ENCODE results near the gene SHC3. TPM values are rescaled to one million over a fixed set of nuclear protein-coding genes. Genes with fewer than 3 reads are reported as not detected.

Gene SHC3
- total RNA-seq, 2 experiments from 2014 or later, result not detected

DNA sequence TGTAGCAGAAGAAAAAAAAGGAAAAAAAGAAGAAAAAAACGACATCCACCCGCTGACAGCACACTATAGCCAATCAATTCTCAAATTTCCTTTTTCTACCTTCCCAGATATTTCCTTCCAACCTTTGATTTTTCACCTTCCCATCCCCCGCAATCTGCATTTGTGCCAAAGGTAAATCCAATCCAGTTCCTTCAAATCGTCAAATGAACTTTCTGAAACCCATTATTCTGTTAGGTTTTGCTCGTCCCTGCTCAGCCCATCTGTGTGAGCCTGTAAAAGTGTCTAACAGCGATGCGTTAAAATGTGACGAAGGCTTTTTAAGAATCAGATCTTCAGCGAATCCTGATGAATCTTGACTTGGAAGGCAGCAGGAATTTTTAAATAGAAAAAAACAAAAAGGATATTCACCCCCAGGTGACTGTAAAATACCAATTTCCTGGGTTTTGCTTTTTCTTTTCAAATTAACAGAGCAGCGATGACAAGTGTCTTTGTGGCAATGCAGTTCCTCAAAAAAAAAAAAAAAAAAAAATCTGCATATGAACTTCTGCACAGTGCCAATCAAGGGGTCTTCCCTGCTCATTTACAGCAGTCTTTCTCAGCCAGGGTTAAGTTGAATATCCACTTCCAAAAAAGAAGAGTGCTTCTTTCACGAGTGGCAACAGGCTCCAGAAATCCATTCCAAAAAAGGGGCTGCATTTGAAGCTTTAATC is 367 bp upstream of the SHC3 start:
- Mint-ChIP-seq H3K36me3 (peaks cover 2% of the 10 kb centered on the region), H3K4me1 (peaks cover 15% of the 10 kb centered on the region), H3K4me3 (peak overlapping the region; percentile 29), H3K27ac (no peak overlapping the region), H3K9me3 (ENCODE audit: low read depth) (no peaks in the 10 kb centered on the region), H3K27me3 (peaks cover 77% of the 10 kb centered on the region)
- DNase-seq (no peak), ATAC-seq (no peak)
- CTCF ChIA-PET, result no interaction called here

DNA sequence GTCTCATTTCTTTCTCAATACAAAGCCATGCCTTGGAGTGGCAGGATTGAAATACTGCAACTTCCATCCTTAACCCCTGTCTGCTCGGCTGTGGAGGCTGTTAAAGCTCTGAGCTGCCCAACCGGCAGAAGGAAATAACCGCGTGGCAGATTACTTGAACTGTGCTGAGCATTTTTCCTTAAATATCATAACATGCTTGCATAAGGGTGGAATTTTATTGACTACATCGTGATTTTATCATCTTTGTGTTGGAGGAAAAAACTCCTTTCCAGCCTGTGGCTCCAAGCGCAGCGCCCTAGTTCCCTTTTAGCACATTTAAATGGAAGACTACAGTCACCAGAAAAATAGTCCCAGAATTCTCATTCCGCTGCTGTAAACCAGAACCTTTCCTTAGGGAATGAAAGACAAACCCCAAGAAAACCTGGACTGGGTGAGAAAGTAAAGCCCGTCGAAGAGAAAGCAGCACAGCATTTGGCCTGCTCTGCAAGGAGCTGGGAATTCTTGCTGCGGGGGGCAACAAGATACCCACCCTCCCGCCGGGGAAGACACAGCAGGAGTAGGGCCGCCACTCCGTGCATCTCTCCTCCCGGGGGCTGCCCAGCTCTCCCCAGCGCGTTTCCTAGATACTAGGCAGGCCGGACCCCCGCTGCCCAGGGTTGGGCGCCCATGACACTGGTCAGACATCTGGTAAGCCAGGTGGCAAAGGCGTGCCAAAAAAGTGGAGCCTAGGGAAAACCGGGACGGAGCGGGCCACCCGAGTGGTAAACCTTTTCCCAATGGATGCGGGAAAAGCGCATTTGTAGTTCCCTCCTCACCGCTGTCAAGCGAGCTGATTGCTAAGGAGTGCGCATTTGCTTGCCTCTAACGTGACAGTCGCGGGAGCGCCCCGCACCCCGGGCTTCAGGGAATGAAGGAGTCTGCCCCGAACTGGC is 1.3 kb downstream of the SHC3 start:
- ATAC-seq, result no peak
- Mint-ChIP-seq H3K27ac (no peak overlapping the region), H3K4me3 (no peak overlapping the region)

GRCh38 chr9:89175828-89176261 is 2.8 kb downstream of the SHC3 start:
- CTCF ChIA-PET, result no interaction called here
- ATAC-seq (no peak), DNase-seq (no peak)
- peaks cover 2% of the 10 kb centered on the region for H3K36me3 Mint-ChIP-seq
- no peaks in the 10 kb centered on the region for H3K9me3 Mint-ChIP-seq (ENCODE audit: low read depth)
- peaks cover 15% of the 10 kb centered on the region for H3K4me1 Mint-ChIP-seq
- H3K27ac Mint-ChIP-seq, result no peak overlapping the region
- peaks cover 70% of the 10 kb centered on the region for H3K27me3 Mint-ChIP-seq
- no peak overlapping the region for H3K4me3 Mint-ChIP-seq

More for the DNA sequence above, 1.3 kb downstream of the SHC3 start:
- Mint-ChIP-seq H3K27me3 (peaks cover 79% of the 10 kb centered on the region), H3K36me3 (peaks cover 2% of the 10 kb centered on the region), H3K4me1 (peaks cover 15% of the 10 kb centered on the region), H3K9me3 (ENCODE audit: low read depth) (no peaks in the 10 kb centered on the region)
- CTCF ChIA-PET, result no interaction called here
- no peak for DNase-seq

DNA sequence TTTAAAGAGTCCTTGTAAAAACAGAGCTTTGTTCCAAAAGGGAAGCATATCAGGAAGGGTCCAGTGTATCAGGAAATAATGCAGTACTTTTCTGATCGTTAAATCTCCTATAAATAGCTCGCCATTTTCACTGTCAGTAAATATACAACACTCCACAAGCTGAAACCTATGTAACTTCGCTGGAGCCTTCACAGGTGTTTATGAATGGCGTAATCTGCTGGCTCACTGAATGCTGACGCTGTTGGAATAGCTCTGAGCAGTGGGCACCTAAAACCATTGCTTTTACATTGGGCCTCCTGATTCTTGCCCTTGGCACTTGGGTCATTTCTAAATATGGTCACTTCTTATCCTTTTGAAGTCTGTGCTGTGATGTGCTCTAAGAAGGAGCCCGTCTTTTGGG is 4.3 kb downstream of the SHC3 start:
- CTCF ChIA-PET, result interaction anchor here (1.4 kb wide), 1 partner anchor 104 kb away, joined by 5 read pairs; no protein-coding TSS in a partner anchor
- no peak for ATAC-seq
- Mint-ChIP-seq H3K9me3 (ENCODE audit: low read depth) (no peaks in the 10 kb centered on the region), H3K27me3 (peaks cover 55% of the 10 kb centered on the region), H3K4me1 (peaks cover 6% of the 10 kb centered on the region), H3K27ac (no peak overlapping the region), H3K36me3 (peaks cover 2% of the 10 kb centered on the region), H3K4me3 (no peak overlapping the region)
- DNase-seq, result no peak

DNA sequence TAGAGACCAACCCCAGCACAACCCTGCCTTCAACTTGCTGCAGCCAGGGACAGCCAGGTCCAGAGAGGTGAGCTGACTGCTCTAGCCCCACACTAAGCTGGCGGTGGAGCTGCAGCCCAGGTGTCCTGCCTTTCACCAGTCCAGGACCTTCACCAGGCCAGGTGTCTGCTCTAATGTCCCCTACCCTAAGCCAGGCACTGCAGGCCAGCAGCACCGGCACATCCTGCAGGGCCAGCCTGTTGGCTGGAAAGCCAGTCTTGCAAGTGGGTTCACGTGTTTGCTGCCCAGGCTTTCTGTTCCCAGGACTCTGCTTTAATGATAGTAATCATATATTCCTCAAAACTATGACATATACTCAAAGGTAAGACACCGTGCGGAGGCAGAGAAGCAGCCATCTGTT is 5.5 kb downstream of the SHC3 start:
- ATAC-seq (no peak), DNase-seq (no peak)
- H3K36me3 Mint-ChIP-seq, result no peaks in the 10 kb centered on the region
- H3K4me1 Mint-ChIP-seq, result no peaks in the 10 kb centered on the region
- no peaks in the 10 kb centered on the region for H3K9me3 Mint-ChIP-seq (ENCODE audit: low read depth)
- H3K27me3 Mint-ChIP-seq, result peaks cover 47% of the 10 kb centered on the region
- H3K27ac Mint-ChIP-seq, result no peak overlapping the region
- CTCF ChIA-PET, result interaction anchor here (0.6 kb wide), 1 partner anchor 22 kb away, joined by 3 read pairs; no protein-coding TSS in a partner anchor
- no peak overlapping the region for H3K4me3 Mint-ChIP-seq

DNA sequence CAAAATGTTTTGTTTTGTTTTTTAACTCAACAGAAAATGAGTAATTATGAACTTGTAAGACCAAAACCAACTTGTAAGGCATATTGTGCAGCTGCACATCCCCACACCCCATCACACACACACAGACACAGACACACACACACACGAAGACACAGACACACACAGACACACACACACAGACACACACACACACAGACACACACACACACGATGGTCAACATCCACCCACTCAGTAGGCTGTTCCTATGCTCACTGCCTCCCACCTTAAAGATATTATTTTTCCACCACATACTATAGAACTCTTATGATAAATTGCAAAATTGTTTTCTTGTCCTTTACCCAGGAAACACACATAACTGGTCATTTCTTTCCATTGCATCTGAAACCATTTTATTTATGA is 6.2 kb downstream of the SHC3 start:
- no peaks in the 10 kb centered on the region for H3K4me1 Mint-ChIP-seq
- no peaks in the 10 kb centered on the region for H3K36me3 Mint-ChIP-seq
- CTCF ChIA-PET, result no interaction called here
- DNase-seq (no peak), ATAC-seq (no peak)
- peaks cover 43% of the 10 kb centered on the region for H3K27me3 Mint-ChIP-seq
- H3K27ac Mint-ChIP-seq, result no peak overlapping the region
- no peak overlapping the region for H3K4me3 Mint-ChIP-seq
- H3K9me3 Mint-ChIP-seq (ENCODE audit: low read depth), result no peaks in the 10 kb centered on the region

DNA sequence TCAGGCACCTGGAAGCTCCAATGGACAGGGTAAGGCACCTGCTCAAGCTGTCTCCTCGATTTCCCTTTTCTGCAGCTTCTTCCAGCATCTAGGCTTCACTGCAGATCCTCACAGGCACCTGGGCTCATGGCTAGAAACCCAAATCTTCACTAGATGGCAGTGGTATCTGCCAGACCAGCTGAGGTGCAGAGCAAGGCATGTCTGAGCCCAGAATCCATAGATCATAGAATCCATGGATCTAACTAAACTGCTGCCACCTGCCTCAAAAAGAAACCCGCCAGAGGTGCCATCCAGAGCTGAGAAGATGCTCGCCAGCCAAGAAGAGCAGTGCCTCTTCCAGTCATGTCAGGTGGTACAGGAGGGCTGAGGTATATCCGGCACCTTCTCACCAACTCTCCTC is 6.9 kb downstream of the SHC3 start:
- CTCF ChIA-PET, result interaction anchor here (1.4 kb wide), 1 partner anchor 15 kb away, joined by 3 read pairs; no protein-coding TSS in a partner anchor
- Mint-ChIP-seq H3K4me3 (no peak overlapping the region), H3K36me3 (no peaks in the 10 kb centered on the region), H3K27ac (no peak overlapping the region), H3K27me3 (peaks cover 36% of the 10 kb centered on the region), H3K9me3 (ENCODE audit: low read depth) (no peaks in the 10 kb centered on the region), H3K4me1 (no peaks in the 10 kb centered on the region)
- DNase-seq (no peak), ATAC-seq (no peak)

DNA sequence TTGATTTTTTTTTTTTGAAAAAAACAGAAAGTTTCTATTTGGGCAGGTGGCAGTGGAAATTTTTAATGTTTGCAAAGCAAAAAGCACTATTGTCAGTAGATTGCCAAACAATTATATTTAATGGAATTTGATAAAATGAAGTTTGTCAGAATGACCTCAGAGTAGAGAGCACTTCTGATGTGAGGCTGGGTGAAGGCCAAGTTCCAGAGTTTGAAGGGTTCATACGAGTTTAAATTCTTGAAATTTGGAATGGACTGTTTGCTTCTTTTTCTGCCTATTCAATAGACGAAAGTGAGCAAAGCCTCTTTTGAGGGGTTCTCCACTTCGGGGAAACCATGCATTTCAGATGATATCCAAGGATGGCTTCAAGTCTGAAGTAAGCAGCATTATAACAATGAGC is 7.4 kb downstream of the SHC3 start:
- CTCF ChIA-PET, result interaction anchor here (1.4 kb wide), 1 partner anchor 14 kb away, joined by 3 read pairs; no protein-coding TSS in a partner anchor
- H3K36me3 Mint-ChIP-seq, result no peaks in the 10 kb centered on the region

GRCh38 chr9:89168901-89169813 is 9.5 kb downstream of the SHC3 start:
- Mint-ChIP-seq H3K27ac (no peak overlapping the region), H3K36me3 (no peaks in the 10 kb centered on the region), H3K4me3 (no peak overlapping the region), H3K27me3 (peaks cover 28% of the 10 kb centered on the region), H3K4me1 (no peaks in the 10 kb centered on the region), H3K9me3 (ENCODE audit: low read depth) (no peaks in the 10 kb centered on the region)
- ATAC-seq (no peak), DNase-seq (no peak)
- CTCF ChIA-PET, result no interaction called here

More for the DNA sequence above, 7.4 kb downstream of the SHC3 start:
- H3K4me1 Mint-ChIP-seq, result no peaks in the 10 kb centered on the region
- DNase-seq (no peak), ATAC-seq (no peak)
- peaks cover 32% of the 10 kb centered on the region for H3K27me3 Mint-ChIP-seq
- H3K27ac Mint-ChIP-seq, result no peak overlapping the region
- H3K4me3 Mint-ChIP-seq, result no peak overlapping the region
- no peaks in the 10 kb centered on the region for H3K9me3 Mint-ChIP-seq (ENCODE audit: low read depth)

- H3K36me3 Mint-ChIP-seq, result no peaks in the 10 kb centered on the region
- DNase-seq (no peak), ATAC-seq (no peak)
- H3K27ac Mint-ChIP-seq, result no peak overlapping the region
- CTCF ChIA-PET, result no interaction called here
- H3K4me3 Mint-ChIP-seq, result no peak overlapping the region
- no peaks in the 10 kb centered on the region for H3K4me1 Mint-ChIP-seq
- no peaks in the 10 kb centered on the region for H3K9me3 Mint-ChIP-seq (ENCODE audit: low read depth)
- peaks cover 24% of the 10 kb centered on the region for H3K27me3 Mint-ChIP-seq
These were observed 10.8 kb downstream of the SHC3 start for GRCh38 chr9:89167788-89168187.

- no peaks in the 10 kb centered on the region for H3K36me3 Mint-ChIP-seq
- H3K27ac Mint-ChIP-seq, result no peak overlapping the region
- no peaks in the 10 kb centered on the region for H3K9me3 Mint-ChIP-seq (ENCODE audit: low read depth)
- peaks cover 20% of the 10 kb centered on the region for H3K27me3 Mint-ChIP-seq
- DNase-seq, result no peak
- no peaks in the 10 kb centered on the region for H3K4me1 Mint-ChIP-seq
- CTCF ChIA-PET, result no interaction called here
- H3K4me3 Mint-ChIP-seq, result no peak overlapping the region
- ATAC-seq, result no peak
These were observed 11.8 kb downstream of the SHC3 start for GRCh38 chr9:89166852-89167251.

DNA sequence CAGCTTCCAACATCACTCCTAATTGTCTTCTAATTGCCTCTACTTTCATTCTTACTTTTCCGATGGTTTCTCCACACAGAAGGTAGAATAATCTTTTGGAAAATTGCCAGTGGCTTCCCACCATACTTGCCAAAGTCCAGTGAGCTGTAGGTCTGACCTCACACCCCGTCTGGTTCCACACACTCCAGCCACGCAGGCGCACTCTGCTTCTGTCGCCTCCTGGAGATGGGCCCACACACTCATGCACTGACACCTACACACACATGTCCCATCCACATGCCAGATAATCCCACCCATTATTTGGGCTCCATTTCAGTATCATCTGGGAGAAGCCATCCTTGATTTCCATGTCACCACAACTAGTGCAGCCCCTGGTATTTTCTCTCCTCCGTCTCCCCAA is 12.7 kb downstream of the SHC3 start:
- ATAC-seq, result no peak
- Mint-ChIP-seq H3K4me3 (no peak overlapping the region), H3K9me3 (ENCODE audit: low read depth) (no peaks in the 10 kb centered on the region), H3K27ac (no peak overlapping the region), H3K36me3 (no peaks in the 10 kb centered on the region), H3K27me3 (peaks cover 23% of the 10 kb centered on the region), H3K4me1 (no peaks in the 10 kb centered on the region)
- DNase-seq, result no peak
- CTCF ChIA-PET, result no interaction called here

- DNase-seq (no peak), ATAC-seq (no peak)
- H3K36me3 Mint-ChIP-seq, result no peaks in the 10 kb centered on the region
- H3K27ac Mint-ChIP-seq, result no peak overlapping the region
- H3K9me3 Mint-ChIP-seq (ENCODE audit: low read depth), result no peaks in the 10 kb centered on the region
- H3K4me3 Mint-ChIP-seq, result no peak overlapping the region
- H3K27me3 Mint-ChIP-seq, result peaks cover 23% of the 10 kb centered on the region
- H3K4me1 Mint-ChIP-seq, result no peaks in the 10 kb centered on the region
- CTCF ChIA-PET, result no interaction called here
These were observed 13.3 kb downstream of the SHC3 start for GRCh38 chr9:89165341-89165740.

All from activated CD8-positive, alpha-beta memory T cell treated with anti-CD3 and anti-CD28 coated beads, Interleukin-2, amount 10 ng/mL, durations not matched to agents 7 days and 5 days (primary cell).